Prostate gland (tissue), 2 donors: ENCODE results near the gene COL15A1. TPM values are rescaled to one million over a fixed set of nuclear protein-coding genes. Genes with fewer than 3 reads are reported as not detected.

ENCODE experiments used
- DNase-seq: peaks from one replicate; pipeline ENCODE4 v3.0.0-alpha.2; 2019; ENCODE audit warnings: low spot score
- H3K27ac ChIP-seq, 2 donors: fragments of 200-600 bp; sonication (generic); 2 replicates each; pipeline ENCODE4 v1.5.1; 2017 to 2019
- H3K27me3 ChIP-seq: fragments of 200-600 bp; sonication (generic); replicated peaks from 2 replicates; pipeline ENCODE4 v1.5.1; 2019; ENCODE audit not compliant: insufficient read depth
- H3K36me3 ChIP-seq, 2 donors: fragments of 200-600 bp; sonication (generic); 1 replicate in 1 of 2; 2 replicates in 1 of 2; pipeline versions ENCODE4 v1.5.1 to v1.8.1; 2017 to 2019
- H3K4me1 ChIP-seq: fragments of 200-600 bp; sonication (generic); replicated peaks from 2 replicates; pipeline ENCODE4 v1.5.1; 2019
- H3K4me3 ChIP-seq, 2 donors: fragments of 200-600 bp; sonication (generic); 2 replicates each; pipeline ENCODE4 v1.5.1; 2017 to 2019
- H3K9me3 ChIP-seq: fragments of 200-600 bp; sonication (generic); 2 replicates; pipeline ENCODE4 v1.5.1; 2017
- CTCF ChIP-seq, 4 experiments: fragments of 200-600 bp in 2 of 4; fragments of 450-650 bp in 2 of 4; sonication (generic) in 2 of 4; IDR thresholded peaks; 1 replicate in 3 of 4; 2 replicates in 1 of 4; pipeline ENCODE4 v1.5.1; 2016 to 2019; ENCODE audit warnings: antibody characterized with exemption in 4 of 4, mild to moderate bottlenecking in 2 of 4, moderate library complexity in 2 of 4
- POLR2A ChIP-seq: fragments of 450-650 bp; IDR thresholded peaks from one replicate; pipeline ENCODE4 v1.6.1; 2016; ENCODE audit warnings: antibody characterized with exemption, mild to moderate bottlenecking
- POLR2AphosphoS5 ChIP-seq: sonication (generic); formaldehyde crosslinking; IDR thresholded peaks from one replicate; pipeline ENCODE4 v1.6.1; 2017; ENCODE audit warnings: antibody characterized with exemption
- WGBS: methylation state at CpG from one replicate; pipeline ENCODE4 v1.1.5; 2018; 5-methylcytosine and 5-hydroxymethylcytosine counted together
- intact Hi-C: fragments of 100-400 bp; cut with DNase I; formaldehyde crosslinking; loops from one replicate; pipeline ENCODE4 v1.14.2; 2022
- total RNA-seq, 2 donors: library from RNA; depleted of rRNA; stranded (reverse); fragments of >200 nt; gene quantifications; one replicate each; pipeline ENCODE4 v1.1.0, GENCODE V29; 2016

Gene COL15A1
- total RNA-seq, 2 donors from 2014 or later, result 10.3 to 79.9 TPM

- TF ChIP-seq POLR2AphosphoS5 (no peak), CTCF (IDR thresholded peaks at IDR 0.05) (no peak), POLR2A (no peak)
- DNase-seq, result no peak
- intact Hi-C loops, result no loop called here
- no peaks in the 10 kb centered on the region for H3K27me3 ChIP-seq
- no peaks in the 10 kb centered on the region for H3K36me3 ChIP-seq
- no peaks in the 10 kb centered on the region for H3K4me1 ChIP-seq
- no peak overlapping the region for H3K27ac ChIP-seq
- no peaks in the 10 kb centered on the region for H3K9me3 ChIP-seq
- WGBS, result 65% methylated on average over 1 of the region's 1 CpG
- H3K4me3 ChIP-seq, result no peak overlapping the region
These were observed 22.0 kb upstream of the COL15A1 start for GRCh38 chr9:98921732-98922131.

GRCh38 chr9:98922721-98923435 lies 20.8 kb upstream of the COL15A1 start:
- intact Hi-C loops, result no loop called here
- H3K27me3 ChIP-seq, result no peaks in the 10 kb centered on the region
- no peaks in the 10 kb centered on the region for H3K36me3 ChIP-seq
- no peak overlapping the region for H3K4me3 ChIP-seq
- TF ChIP-seq POLR2A (no peak), POLR2AphosphoS5 (no peak)
- no peaks in the 10 kb centered on the region for H3K4me1 ChIP-seq
- 84% methylated on average over 4 of the region's 4 CpGs for WGBS
- no peak overlapping the region for H3K27ac ChIP-seq
- H3K9me3 ChIP-seq, result no peaks in the 10 kb centered on the region
- DNase-seq, result no peak

DNA sequence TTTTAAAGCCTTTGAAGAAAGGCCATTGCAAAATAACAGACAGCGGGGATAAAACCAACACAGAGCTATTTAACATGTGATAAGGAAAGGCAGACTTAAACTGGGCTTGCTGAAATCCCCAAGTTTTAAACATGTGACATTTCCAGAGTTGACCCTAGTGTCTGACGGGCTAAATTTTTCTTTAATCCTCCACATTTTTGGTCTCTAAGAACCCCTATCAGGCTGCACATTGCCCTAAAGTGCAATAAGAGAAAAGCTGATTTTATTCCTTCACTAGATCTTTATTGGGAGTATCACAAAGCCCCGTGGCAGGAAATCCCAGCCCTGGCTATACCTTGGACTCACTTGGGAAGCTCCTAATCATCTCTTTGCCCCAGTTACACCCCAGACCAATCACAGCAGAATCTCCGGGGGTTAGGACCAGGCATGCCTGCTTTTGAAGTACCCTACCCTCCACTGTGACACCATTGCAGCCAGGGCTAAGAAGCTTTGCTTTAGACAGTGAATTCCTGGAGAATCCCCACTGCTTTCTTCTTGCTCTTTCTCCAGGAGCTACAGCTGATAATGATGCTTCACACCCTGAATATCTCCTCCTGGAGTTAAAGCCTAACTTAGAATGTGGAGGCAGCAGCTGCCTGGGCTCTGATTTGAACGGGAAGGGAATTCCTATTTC lies 20.1 kb upstream of the COL15A1 start:
- no peaks in the 10 kb centered on the region for H3K9me3 ChIP-seq
- H3K36me3 ChIP-seq, result no peaks in the 10 kb centered on the region
- H3K27ac ChIP-seq, result no peak overlapping the region
- no peak for DNase-seq
- WGBS, result 85% methylated on average over 5 of the region's 5 CpGs
- no peak overlapping the region for H3K4me3 ChIP-seq
- intact Hi-C loops, result no loop called here
- TF ChIP-seq CTCF (IDR thresholded peaks at IDR 0.05), result no peak
- TF ChIP-seq POLR2A, result no peak
- TF ChIP-seq POLR2AphosphoS5, result no peak
- no peaks in the 10 kb centered on the region for H3K27me3 ChIP-seq
- H3K4me1 ChIP-seq, result no peaks in the 10 kb centered on the region

- no peak for DNase-seq
- Histone ChIP-seq H3K4me1 (no peaks in the 10 kb centered on the region), H3K27ac (no peak overlapping the region), H3K36me3 (no peaks in the 10 kb centered on the region), H3K27me3 (no peaks in the 10 kb centered on the region), H3K4me3 (no peak overlapping the region), H3K9me3 (no peaks in the 10 kb centered on the region)
- intact Hi-C loops, result no loop called here
- WGBS, result 91% methylated on average over 15 of the region's 15 CpGs
- TF ChIP-seq CTCF (IDR thresholded peaks at IDR 0.05) (no peak), POLR2AphosphoS5 (no peak), POLR2A (no peak)
These were observed 18.5 kb upstream of the COL15A1 start for GRCh38 chr9:98924946-98925820.

GRCh38 chr9:98925956-98926355 lies 17.8 kb upstream of the COL15A1 start:
- Histone ChIP-seq H3K4me3 (no peak overlapping the region), H3K27ac (no peak overlapping the region), H3K4me1 (no peaks in the 10 kb centered on the region), H3K9me3 (no peaks in the 10 kb centered on the region), H3K27me3 (no peaks in the 10 kb centered on the region), H3K36me3 (no peaks in the 10 kb centered on the region)
- no peak for DNase-seq
- intact Hi-C loops, result no loop called here
- TF ChIP-seq POLR2AphosphoS5, result no peak
- no peak for TF ChIP-seq POLR2A
- TF ChIP-seq CTCF (IDR thresholded peaks at IDR 0.05), result no peak
- WGBS, result 78% methylated on average over 2 of the region's 2 CpGs
